Measurements from ENCODE around the gene GSTM4. TPM values are rescaled to one million over a fixed set of nuclear protein-coding genes. Genes with fewer than 3 reads are reported as not detected.

Gene GSTM4
- polyA plus RNA-seq, 2 of the 4 experiments (the other 2 are of a cell fraction): 13.0 to 17.2 TPM

DNA sequence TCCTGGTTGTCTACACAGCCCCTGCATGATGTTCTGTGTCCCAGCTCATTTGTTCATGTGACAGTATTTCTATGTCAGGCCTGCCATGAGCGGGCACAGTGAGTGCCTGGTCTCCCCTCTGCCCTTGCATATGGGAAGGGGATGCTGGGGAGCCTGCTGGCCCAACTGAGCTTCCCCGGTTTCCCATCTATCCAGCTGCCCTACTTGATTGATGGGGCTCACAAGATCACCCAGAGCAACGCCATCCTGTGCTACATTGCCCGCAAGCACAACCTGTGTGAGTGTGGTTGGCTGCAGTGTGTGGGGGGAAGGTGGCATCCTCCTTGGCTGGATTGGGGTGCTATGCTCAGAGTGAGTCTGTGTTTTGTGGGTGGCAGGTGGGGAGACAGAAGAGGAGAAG is 1.5 kb downstream of the GSTM4 start:
- no peak for FAIRE-seq
- ATAC-seq: no peak
- no peak for DNase-seq (ENCODE audit: low read depth in 1 of 2, low spot score in 1 of 2)
- POLR2A ChIA-PET: no interaction called here
- no peak overlapping the region for H3K4me3 ChIP-seq
- CTCF ChIA-PET: interaction anchor here (1.0 to 10.6 kb wide), 5 partner anchors 8 to 327 kb away, joined by 3 to 187 read pairs (median 4); partner anchors contain the start of gene GSTM2
- no peak overlapping the region for H3K4me2 ChIP-seq
- H3K9me3 ChIP-seq: no peaks in the 10 kb centered on the region
- H3K4me1 ChIP-seq: 0 out of 3 replicates have a peak, but pooled peaks cover 5% of the 10 kb centered on the region
- no peak overlapping the region for H3K27ac ChIP-seq
- TF ChIP-seq ESRRA (IDR thresholded peaks at IDR 0.05; ENCODE audit: borderline replicate concordance, low read length): no peak
- TF ChIP-seq HOXA7 (CRISPR knock-in tag; IDR thresholded peaks at IDR 0.05): no peak
- no peak for TF ChIP-seq JUNB (IDR thresholded peaks at IDR 0.05)
- TF ChIP-seq RAD21 (conservative IDR thresholded peaks at IDR 0.05 in 1 of 2, IDR thresholded peaks at IDR 0.05 in 1 of 2): no peak
- TF ChIP-seq ZNF302 (CRISPR knock-in tag; IDR thresholded peaks at IDR 0.05): no peak
- no peak for TF ChIP-seq SMC3 (IDR thresholded peaks at IDR 0.05)
- TF ChIP-seq NPAS2 (CRISPR knock-in tag; IDR thresholded peaks at IDR 0.05; ENCODE audit: borderline replicate concordance): no peak
- TF ChIP-seq POLR2AphosphoS2 (conservative IDR thresholded peaks at IDR 0.05; ENCODE audit: low read length): no peak
- no peak for TF ChIP-seq BHLHE40 (IDR thresholded peaks at IDR 0.05; ENCODE audit: low read depth, low read length)
- no peak for TF ChIP-seq CEBPB (IDR thresholded peaks at IDR 0.05)
- TF ChIP-seq EHMT2 (IDR thresholded peaks at IDR 0.05; ENCODE audit: low read depth): no peak
- WGBS (ENCODE audit: missing lambda C conversion rate): 86% methylated on average over 4 of the region's 4 CpGs

DNA sequence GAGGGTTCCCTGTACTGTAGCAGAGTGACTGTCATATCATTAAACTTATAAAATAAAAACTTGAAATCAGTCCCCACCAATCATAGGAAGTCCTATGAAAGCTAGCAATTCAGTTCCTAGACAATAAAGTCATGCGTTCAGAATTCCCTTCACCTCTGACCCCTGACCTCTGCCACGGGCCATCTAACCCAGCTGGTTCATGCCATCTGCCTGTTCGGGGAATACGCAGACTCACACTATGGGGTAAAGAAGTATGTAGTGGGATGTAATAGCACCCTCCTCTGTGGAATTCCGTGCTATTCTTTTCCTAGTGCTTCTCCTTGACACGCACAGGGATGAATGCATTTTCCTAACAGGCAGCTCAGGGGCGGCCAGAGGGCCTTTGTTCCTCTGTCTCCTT is 2.1 kb downstream of the GSTM4 start:
- TF ChIP-seq HOXB5 (CRISPR knock-in tag; IDR thresholded peaks at IDR 0.05) (no peak), RCOR1 (IDR thresholded peaks at IDR 0.05; ENCODE audit: low read depth, low read length) (no peak), RAD21 (conservative IDR thresholded peaks at IDR 0.05 in 1 of 2, IDR thresholded peaks at IDR 0.05 in 1 of 2) (no peak), EP300 (IDR thresholded peaks at IDR 0.05) (no peak), HDAC2 (IDR thresholded peaks at IDR 0.05) (no peak), ZNF302 (CRISPR knock-in tag; IDR thresholded peaks at IDR 0.05) (no peak), GATA3 (IDR thresholded peaks at IDR 0.05; ENCODE audit: borderline replicate concordance) (no peak), MAZ (IDR thresholded peaks at IDR 0.05; ENCODE audit: borderline replicate concordance, low read depth, low read length) (no peak), HOXA7 (CRISPR knock-in tag; IDR thresholded peaks at IDR 0.05) (no peak), TP53 (CRISPR knock-in tag; IDR thresholded peaks at IDR 0.05) (no peak), FOSL2 (IDR thresholded peaks at IDR 0.05) (no peak), FOSL2 (CRISPR knock-in tag; IDR thresholded peaks at IDR 0.05) (no peak), ZC3H11A (IDR thresholded peaks at IDR 0.05) (no peak), BHLHE40 (IDR thresholded peaks at IDR 0.05; ENCODE audit: low read depth, low read length) (no peak), FOSB (CRISPR knock-in tag; IDR thresholded peaks at IDR 0.05) (no peak)
- TF ChIP-seq, protein P1, sequence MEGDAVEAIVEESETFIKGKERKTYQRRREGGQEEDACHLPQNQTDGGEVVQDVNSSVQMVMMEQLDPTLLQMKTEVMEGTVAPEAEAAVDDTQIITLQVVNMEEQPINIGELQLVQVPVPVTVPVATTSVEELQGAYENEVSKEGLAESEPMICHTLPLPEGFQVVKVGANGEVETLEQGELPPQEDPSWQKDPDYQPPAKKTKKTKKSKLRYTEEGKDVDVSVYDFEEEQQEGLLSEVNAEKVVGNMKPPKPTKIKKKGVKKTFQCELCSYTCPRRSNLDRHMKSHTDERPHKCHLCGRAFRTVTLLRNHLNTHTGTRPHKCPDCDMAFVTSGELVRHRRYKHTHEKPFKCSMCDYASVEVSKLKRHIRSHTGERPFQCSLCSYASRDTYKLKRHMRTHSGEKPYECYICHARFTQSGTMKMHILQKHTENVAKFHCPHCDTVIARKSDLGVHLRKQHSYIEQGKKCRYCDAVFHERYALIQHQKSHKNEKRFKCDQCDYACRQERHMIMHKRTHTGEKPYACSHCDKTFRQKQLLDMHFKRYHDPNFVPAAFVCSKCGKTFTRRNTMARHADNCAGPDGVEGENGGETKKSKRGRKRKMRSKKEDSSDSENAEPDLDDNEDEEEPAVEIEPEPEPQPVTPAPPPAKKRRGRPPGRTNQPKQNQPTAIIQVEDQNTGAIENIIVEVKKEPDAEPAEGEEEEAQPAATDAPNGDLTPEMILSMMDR (IDR thresholded peaks at IDR 0.05): no peak
- TF ChIP-seq, protein P2, sequence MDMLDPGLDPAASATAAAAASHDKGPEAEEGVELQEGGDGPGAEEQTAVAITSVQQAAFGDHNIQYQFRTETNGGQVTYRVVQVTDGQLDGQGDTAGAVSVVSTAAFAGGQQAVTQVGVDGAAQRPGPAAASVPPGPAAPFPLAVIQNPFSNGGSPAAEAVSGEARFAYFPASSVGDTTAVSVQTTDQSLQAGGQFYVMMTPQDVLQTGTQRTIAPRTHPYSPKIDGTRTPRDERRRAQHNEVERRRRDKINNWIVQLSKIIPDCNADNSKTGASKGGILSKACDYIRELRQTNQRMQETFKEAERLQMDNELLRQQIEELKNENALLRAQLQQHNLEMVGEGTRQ (IDR thresholded peaks at IDR 0.05): no peak
- TF ChIP-seq, protein P3, sequence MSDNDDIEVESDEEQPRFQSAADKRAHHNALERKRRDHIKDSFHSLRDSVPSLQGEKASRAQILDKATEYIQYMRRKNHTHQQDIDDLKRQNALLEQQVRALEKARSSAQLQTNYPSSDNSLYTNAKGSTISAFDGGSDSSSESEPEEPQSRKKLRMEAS (IDR thresholded peaks at IDR 0.05): no peak
- TF ChIP-seq, protein P4, sequence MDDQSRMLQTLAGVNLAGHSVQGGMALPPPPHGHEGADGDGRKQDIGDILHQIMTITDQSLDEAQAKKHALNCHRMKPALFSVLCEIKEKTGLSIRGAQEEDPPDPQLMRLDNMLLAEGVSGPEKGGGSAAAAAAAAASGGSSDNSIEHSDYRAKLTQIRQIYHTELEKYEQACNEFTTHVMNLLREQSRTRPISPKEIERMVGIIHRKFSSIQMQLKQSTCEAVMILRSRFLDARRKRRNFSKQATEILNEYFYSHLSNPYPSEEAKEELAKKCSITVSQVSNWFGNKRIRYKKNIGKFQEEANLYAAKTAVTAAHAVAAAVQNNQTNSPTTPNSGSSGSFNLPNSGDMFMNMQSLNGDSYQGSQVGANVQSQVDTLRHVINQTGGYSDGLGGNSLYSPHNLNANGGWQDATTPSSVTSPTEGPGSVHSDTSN (IDR thresholded peaks at IDR 0.05): no peak
- no peak overlapping the region for H3K4me3 ChIP-seq
- DNase-seq (ENCODE audit: low read depth in 1 of 2, low spot score in 1 of 2): no peak
- H3K27ac ChIP-seq: no peak overlapping the region; a peak in 1 of 6 replicates
- H3K9me3 ChIP-seq: no peaks in the 10 kb centered on the region
- WGBS (ENCODE audit: missing lambda C conversion rate): 94% methylated on average over 7 of the region's 7 CpGs
- no peak for FAIRE-seq
- 0 out of 3 replicates have a peak, but pooled peaks cover 5% of the 10 kb centered on the region for H3K4me1 ChIP-seq
- CTCF ChIA-PET: interaction anchor here (0.6 to 10.6 kb wide), 7 partner anchors 9 to 327 kb away, joined by 3 to 187 read pairs (median 4); partner anchors contain the start of genes AHCYL1 and GSTM2
- POLR2A ChIA-PET: no interaction called here
- no peak overlapping the region for H3K4me2 ChIP-seq
- ATAC-seq: no peak
